HepG2 (cell line): ENCODE measurements around the gene RRBP1. TPM values are rescaled to one million over a fixed set of nuclear protein-coding genes. Genes with fewer than 3 reads are reported as not detected.

Experiments
- AFF4 ChIP-seq: sonication (generic); formaldehyde crosslinking; IDR thresholded peaks from 2 replicates; pipeline ENCODE4 v1.4.0; 2020; ENCODE audit warnings: missing genetic modification reagents
- ARID2 ChIP-seq: sonication (generic); formaldehyde crosslinking; IDR thresholded peaks from 2 replicates; pipeline ENCODE4 v1.8.1; 2022; ENCODE audit warnings: mild to moderate bottlenecking, missing genetic modification reagents, borderline replicate concordance
- ASH2L ChIP-seq: fragments of 300-600, 200-600 bp; sonication (generic); IDR thresholded peaks from 2 replicates; pipeline ENCODE4 v1.7.0; 2017; ENCODE audit warnings: low read depth, mild to moderate bottlenecking, moderate library complexity, mixed read lengths, low read length; ENCODE audit not compliant: insufficient read length
- EED ChIP-seq: sonication (generic); formaldehyde crosslinking; IDR thresholded peaks from 2 replicates; pipeline ENCODE4 v1.5.0; 2020; ENCODE audit warnings: mild to moderate bottlenecking, missing genetic modification reagents
- ELK4 ChIP-seq: sonication (generic); formaldehyde crosslinking; IDR thresholded peaks from 2 replicates; pipeline ENCODE4 v1.9.0; 2021; ENCODE audit warnings: missing genetic modification reagents, borderline replicate concordance
- GLI4 ChIP-seq: sonication (generic); formaldehyde crosslinking; IDR thresholded peaks from 2 replicates; pipeline ENCODE4 v1.5.1; 2020; ENCODE audit warnings: missing genetic modification reagents, mild to moderate bottlenecking, moderate library complexity, borderline replicate concordance
- HCFC1 ChIP-seq: fragments of 150-350 bp; IDR thresholded peaks from 2 replicates; pipeline ENCODE4 v1.6.1; 2014; ENCODE audit warnings: low read depth, low read length
- LCORL ChIP-seq, 2 experiments: fragments of 450-650 bp in 1 of 2; sonication (generic) in 1 of 2; formaldehyde crosslinking in 1 of 2; IDR thresholded peaks; 2 replicates each; pipeline versions ENCODE4 v1.5.0 to v1.6.1; 2017 to 2020; ENCODE audit warnings: antibody characterized with exemption in 1 of 2, missing genetic modification reagents in 1 of 2
- MIER3 ChIP-seq: IDR thresholded peaks from 2 replicates; pipeline ENCODE4 v1.6.1; 2016; ENCODE audit warnings: missing compliant biosample characterization, borderline replicate concordance
- NBN ChIP-seq: fragments of 450-650 bp; conservative IDR thresholded peaks from 2 replicates; pipeline ENCODE4 v1.6.1; 2017
- PCBP2 ChIP-seq: fragments of 200-400 bp; formaldehyde crosslinking; optimal IDR thresholded peaks from 2 replicates; pipeline ENCODE3; 2018; ENCODE audit warnings: low read length, low read depth; ENCODE audit not compliant: poor library complexity, severe bottlenecking
- RCOR2 ChIP-seq: IDR thresholded peaks from 2 replicates; pipeline ENCODE4 v1.6.1; 2016; ENCODE audit warnings: missing biosample characterization, missing genetic modification reagents
- RFXANK ChIP-seq: IDR thresholded peaks from 2 replicates; pipeline ENCODE4 v1.6.1; 2016
- SKIL ChIP-seq: sonication (generic); formaldehyde crosslinking; IDR thresholded peaks from 2 replicates; pipeline ENCODE4 v1.8.0; 2022; ENCODE audit warnings: missing genetic modification reagents, mild to moderate bottlenecking, moderate library complexity, borderline replicate concordance
- SP140L ChIP-seq: sonication (generic); formaldehyde crosslinking; IDR thresholded peaks from 2 replicates; pipeline ENCODE4 v1.4.0; 2020; ENCODE audit warnings: missing genetic modification reagents, borderline replicate concordance
- ZFY ChIP-seq: sonication (generic); formaldehyde crosslinking; IDR thresholded peaks from 2 replicates; pipeline ENCODE4 v1.4.0; 2020; ENCODE audit warnings: missing genetic modification reagents
- ZMAT3 ChIP-seq: sonication (generic); formaldehyde crosslinking; conservative IDR thresholded peaks from 2 replicates; pipeline ENCODE4 v1.7.0; 2021; ENCODE audit warnings: missing genetic modification reagents
- ZMYM2 ChIP-seq: sonication (generic); formaldehyde crosslinking; IDR thresholded peaks from 2 replicates; pipeline ENCODE4 v1.8.0; 2022; ENCODE audit warnings: mild to moderate bottlenecking, missing genetic modification reagents
- ZMYM3 ChIP-seq: sonication (generic); formaldehyde crosslinking; IDR thresholded peaks from 2 replicates; pipeline ENCODE4 v1.5.1; 2020; ENCODE audit warnings: mild to moderate bottlenecking, missing genetic modification reagents
- ZNF232 ChIP-seq: sonication (generic); formaldehyde crosslinking; IDR thresholded peaks from 2 replicates; pipeline ENCODE4 v1.4.0; 2020; ENCODE audit warnings: missing genetic modification reagents, borderline replicate concordance
- ZNF253 ChIP-seq: sonication (generic); formaldehyde crosslinking; IDR thresholded peaks from 2 replicates; pipeline ENCODE4 v1.8.0; 2022; ENCODE audit warnings: mild to moderate bottlenecking, missing genetic modification reagents, borderline replicate concordance
- ZNF598 ChIP-seq: sonication (generic); formaldehyde crosslinking; IDR thresholded peaks from 2 replicates; pipeline ENCODE4 v1.5.1; 2020; ENCODE audit warnings: mild to moderate bottlenecking, missing genetic modification reagents, borderline replicate concordance
- polyA plus RNA-seq, 8 experiments: library from polyadenylated mRNA; depleted of rRNA in 3 of 8; stranded (reverse) in 7 of 8; unstranded in 1 of 8; fragments of >200 nt; fragmentation: Illumina TruSeq in 4 of 8; extraction: Trizol in 4 of 8; gene quantifications; 2 replicates each; pipeline versions ENCODE4 v1.2.1 to v1.2.3, GENCODE V29; 2011 to 2016; ENCODE audit warnings: low read depth in 4 of 8, missing spikeins in 1 of 8, mixed read lengths in 1 of 8; ENCODE audit not compliant: insufficient read depth in 1 of 8
- total RNA-seq, 5 experiments: library from RNA; depleted of rRNA; stranded (reverse); fragments of >200 nt; fragmentation: Illumina TruSeq; extraction: Trizol; gene quantifications; 2 replicates each; pipeline ENCODE4 v1.2.3, GENCODE V29; 2016; ENCODE audit warnings: low read depth in 1 of 5

The RRBP1 gene
- total and polyA plus RNA-seq, 2 of the 13 experiments (the other 11 are each of a cell fraction or from before 2014, with no cell fraction given), result 150 to 222 TPM

- no peak for TF ChIP-seq ASH2L
- TF ChIP-seq ZNF232 (CRISPR knock-in tag), result no peak
- TF ChIP-seq ZNF253 (CRISPR knock-in tag), result no peak
- TF ChIP-seq SP140L (CRISPR knock-in tag), result no peak
- peak; percentile 40; the same call in 1 of the 2 replicates for TF ChIP-seq GLI4 (CRISPR knock-in tag)
- TF ChIP-seq ZFY, result no peak
- no peak for TF ChIP-seq ELK4 (CRISPR knock-in tag)
- TF ChIP-seq AFF4 (CRISPR knock-in tag), result no peak
- TF ChIP-seq HCFC1, result no peak
- TF ChIP-seq ARID2 (CRISPR knock-in tag), result no peak
- TF ChIP-seq RFXANK (CRISPR knock-in tag), result no peak
- TF ChIP-seq MIER3 (CRISPR knock-in tag), result no peak
- 0 out of 2 replicates have a peak, but pooled peaks have one; percentile 7 for TF ChIP-seq ZNF598 (CRISPR knock-in tag)
- TF ChIP-seq NBN, result no peak
- TF ChIP-seq SKIL, result no peak
- no peak for TF ChIP-seq ZMAT3 (CRISPR knock-in tag)
- no peak for TF ChIP-seq ZMYM3 (CRISPR knock-in tag)
- TF ChIP-seq LCORL (IDR thresholded peaks at IDR 0.05), result no peak
- no peak for TF ChIP-seq LCORL (CRISPR knock-in tag; IDR thresholded peaks at IDR 0.05)
- TF ChIP-seq ZMYM2 (CRISPR knock-in tag), result no peak
- no peak for TF ChIP-seq PCBP2
- no peak for TF ChIP-seq EED (CRISPR knock-in tag)
- TF ChIP-seq RCOR2, result no peak
Observed at GRCh38 chr20:17675519-17676377, 6.3 kb downstream of the RRBP1 start (continued).
